ENCODE measurements around the gene NOL6.

NOL6 gene

GRCh38 chr9:33447799-33448553 lies 25.7 kb downstream of the NOL6 start:
- no peaks in the 10 kb centered on the region for H3K9me3 ChIP-seq (ENCODE audit: severe bottlenecking)
- peaks cover 5% of the 10 kb centered on the region; the same call in 1 of the 2 replicates for H3K36me3 ChIP-seq
- peak overlapping the region; percentile 47 for H3K4me3 ChIP-seq (ENCODE audit: low read depth, low read length)
- no peak for DNase-seq
- H3K27me3 ChIP-seq (ENCODE audit: insufficient read depth, low read depth, severe bottlenecking) = no peaks in the 10 kb centered on the region
- TF ChIP-seq CTCF (IDR thresholded peaks at IDR 0.05; ENCODE audit: low read depth, low read length) = no peak
- peak overlapping the region; percentile 73 for H3K27ac ChIP-seq

- Histone ChIP-seq H3K27ac (peak within 1 kb of the TSS; percentile 73), H3K4me3 (ENCODE audit: low read depth, low read length) (peak within 1 kb of the TSS; percentile 47), H3K27me3 (ENCODE audit: insufficient read depth, low read depth, severe bottlenecking) (no peaks in the 10 kb centered on the region), H3K36me3 (peaks cover 6% of the 10 kb centered on the region; the same call in 1 of the 2 replicates), H3K9me3 (ENCODE audit: severe bottlenecking) (no peaks in the 10 kb centered on the region)
- peak; percentile 88 for DNase-seq
- TF ChIP-seq CTCF (IDR thresholded peaks at IDR 0.05; ENCODE audit: low read depth, low read length) = peak; percentile 57
Observed at GRCh38 chr9:33446946-33447798, 26.6 kb downstream of the NOL6 start, which contains the start of gene AQP3. Gene AQP3 (minus strand): TSS chr9:33447593. CDS start chr9:33447530, 63 bp downstream.

GRCh38 chr9:33446240-33446945 lies 27.3 kb downstream of the NOL6 start:
- no peak for DNase-seq

GRCh38 chr9:33445389-33446239 lies 28.1 kb downstream of the NOL6 start:
- Histone ChIP-seq H3K27me3 (ENCODE audit: insufficient read depth, low read depth, severe bottlenecking) (no peaks in the 10 kb centered on the region), H3K9me3 (ENCODE audit: severe bottlenecking) (no peaks in the 10 kb centered on the region), H3K36me3 (peaks cover 6% of the 10 kb centered on the region; the same call in 1 of the 2 replicates), H3K4me3 (ENCODE audit: low read depth, low read length) (no peak overlapping the region; the same call in 1 of the 2 replicates), H3K27ac (peak overlapping the region; percentile 73)
- TF ChIP-seq CTCF (IDR thresholded peaks at IDR 0.05; ENCODE audit: low read depth, low read length) = no peak
- no peak for DNase-seq

More at GRCh38 chr9:33446240-33446945, 27.3 kb downstream of the NOL6 start:
- Histone ChIP-seq H3K4me3 (ENCODE audit: low read depth, low read length) (peak overlapping the region; percentile 47), H3K27ac (peak overlapping the region; percentile 73), H3K27me3 (ENCODE audit: insufficient read depth, low read depth, severe bottlenecking) (no peaks in the 10 kb centered on the region), H3K9me3 (ENCODE audit: severe bottlenecking) (no peaks in the 10 kb centered on the region), H3K36me3 (peaks cover 6% of the 10 kb centered on the region; the same call in 1 of the 2 replicates)
- TF ChIP-seq CTCF (IDR thresholded peaks at IDR 0.05; ENCODE audit: low read depth, low read length) = no peak
